Cardiac atrium fibroblast (primary cell): ENCODE data around the gene WNT9A. TPM values are rescaled to one million over a fixed set of nuclear protein-coding genes. Genes with fewer than 3 reads are reported as not detected.

Experiments used
- total RNA-seq: library from RNA; depleted of rRNA; stranded (reverse); fragments of >200 nt; gene quantifications from 2 replicates; pipeline ENCODE4 v1.2.3, GENCODE V29; 2015

WNT9A gene
- 0.36 TPM in 1 of 2 replicates, not detected in the other for total RNA-seq

DNA sequence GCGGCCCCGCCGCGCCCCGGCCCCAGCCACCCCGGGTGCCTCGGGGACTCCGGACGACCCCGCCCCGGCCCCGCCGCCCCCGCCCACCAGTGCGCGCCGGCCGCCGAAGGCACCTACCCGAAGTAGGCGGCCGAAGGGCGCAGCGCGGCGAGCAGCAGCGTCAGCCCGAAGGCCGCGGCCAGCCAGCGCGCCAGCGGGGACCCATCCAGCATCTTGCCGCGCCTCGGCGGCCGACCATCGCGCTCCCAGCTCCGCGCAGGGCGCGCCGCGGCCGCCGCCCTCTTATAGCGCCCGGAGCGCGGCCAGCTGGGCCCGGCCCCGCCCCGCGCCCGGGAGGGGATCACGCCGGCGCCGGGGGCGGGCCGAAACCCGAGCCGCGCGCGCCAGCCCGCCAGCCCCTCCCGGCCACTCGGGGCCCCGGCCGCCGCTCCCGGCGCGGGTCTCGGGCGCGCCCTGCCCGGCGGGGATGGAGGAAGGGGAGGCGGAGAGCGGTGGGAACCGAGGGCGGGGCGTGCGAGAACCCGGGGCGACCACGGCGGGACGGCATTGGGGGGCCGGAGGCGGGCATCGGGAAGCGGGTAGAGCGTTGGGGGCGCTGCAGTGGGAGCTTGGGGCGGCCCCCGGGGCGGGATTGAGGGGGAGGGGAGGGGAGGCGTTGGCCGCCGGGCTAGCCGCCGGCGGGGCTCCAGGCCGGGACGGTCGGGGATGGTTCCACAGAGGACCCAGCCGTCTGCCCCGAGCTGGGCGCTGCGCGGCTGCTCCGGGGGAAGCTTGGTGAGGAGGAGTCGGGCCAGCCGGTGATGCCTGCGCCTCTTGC lies at the start of gene WNT9A:
Gene WNT9A, minus strand, starts transcription at position 257 of the 817 bp plus-strand sequence. Its CDS starts 45 bp downstream, at position 212.

Other genes with a start within 250 kb of the WNT9A start
- gene JMJD4, start 212.6 kb downstream of the WNT9A start, total RNA-seq, result 18.8 and 28.7 TPM in 2 replicates
- 25.8 and 26.7 TPM in 2 replicates for gene SNAP47, start 212.5 kb downstream of the WNT9A start, total RNA-seq
- not detected in 2 replicates for gene PRSS38, start 132.3 kb downstream of the WNT9A start, total RNA-seq
- not detected in 2 replicates for gene WNT3A, start 59.1 kb upstream of the WNT9A start, total RNA-seq
- gene ARF1, start 134.8 kb upstream of the WNT9A start, total RNA-seq, result 454 and 457 TPM in 2 replicates
- gene C1orf35, start 155.4 kb upstream of the WNT9A start, total RNA-seq, result 5.0 and 13.5 TPM in 2 replicates
- 41.7 and 74.7 TPM in 2 replicates for gene MRPL55, start 161.4 kb upstream of the WNT9A start, total RNA-seq
- 343 and 370 TPM in 2 replicates for gene GUK1, start 192.3 kb upstream of the WNT9A start, total RNA-seq
- gene GJC2, start 202.0 kb upstream of the WNT9A start, total RNA-seq, result 1.4 and 1.5 TPM in 2 replicates
- 8.1 and 8.5 TPM in 2 replicates for gene IBA57, start 217.9 kb upstream of the WNT9A start, total RNA-seq